NOMO-1 (cell line): ENCODE data around the gene B4GAT1.
"Not testable (repeated sequence)": the region's sequence is repeated elsewhere in the genome, so short reads cannot be mapped to it uniquely, and the experiment has no call there.

Experiments used
- DNase-seq, 2 experiments: peaks; one replicate each; lab custom pipeline; 2025; ENCODE audit not compliant: unreplicated experiment in 2 of 2; lab: John Stamatoyannopoulos, UW

Gene B4GAT1

GRCh38 chr11:66326261-66327111, 20.9 kb downstream of the B4GAT1 start:
- DNase-seq = no peak

- DNase-seq = no peak
These were observed 22.2 kb downstream of the B4GAT1 start for GRCh38 chr11:66325263-66325671.

- no peak for DNase-seq
These were observed 22.8 kb downstream of the B4GAT1 start for GRCh38 chr11:66324664-66325063.

GRCh38 chr11:66323684-66324083, 23.7 kb downstream of the B4GAT1 start:
- DNase-seq = no peak

- DNase-seq = no peak
These were observed 24.5 kb downstream of the B4GAT1 start for GRCh38 chr11:66322732-66323427.

- no peak for DNase-seq
These were observed 25.8 kb downstream of the B4GAT1 start for GRCh38 chr11:66321606-66322005.

GRCh38 chr11:66320748-66321147, 26.7 kb downstream of the B4GAT1 start:
- not testable (repeated sequence) for DNase-seq

- DNase-seq = not testable (repeated sequence)
These were observed 27.1 kb downstream of the B4GAT1 start for GRCh38 chr11:66320289-66320688.

GRCh38 chr11:66318600-66318970, 28.8 kb downstream of the B4GAT1 start:
- no peak for DNase-seq

GRCh38 chr11:66317723-66318599, 29.5 kb downstream of the B4GAT1 start:
- DNase-seq = peak; percentile 89 to 95

GRCh38 chr11:66317322-66317722, 30.1 kb downstream of the B4GAT1 start:
- no peak for DNase-seq

GRCh38 chr11:66316849-66317251, 30.6 kb downstream of the B4GAT1 start, which contains the start of gene CD248:
Gene CD248, minus strand, starts transcription at chr11:66317044. Its CDS starts 17 bp downstream, at chr11:66317027.
- no peak for DNase-seq

- DNase-seq = no peak
These were observed 31.3 kb downstream of the B4GAT1 start for GRCh38 chr11:66315921-66316811.

GRCh38 chr11:66315498-66315885, 31.9 kb downstream of the B4GAT1 start:
- no peak for DNase-seq

GRCh38 chr11:66314561-66315497, 32.6 kb downstream of the B4GAT1 start:
- no peak for DNase-seq

- no peak for DNase-seq
These were observed 33.3 kb downstream of the B4GAT1 start for GRCh38 chr11:66314186-66314501.

- no peak for DNase-seq
These were observed 33.9 kb downstream of the B4GAT1 start for GRCh38 chr11:66313321-66314185.
